ENCODE data around the gene ZNF695. TPM values are rescaled to one million over a fixed set of nuclear protein-coding genes. Genes with fewer than 3 reads are reported as not detected.

Gene ZNF695
- total and polyA plus RNA-seq, 2 donors (not counting 3 experiments of a cell fraction or from before 2014, with no cell fraction given): 2.0 to 5.5 TPM

DNA sequence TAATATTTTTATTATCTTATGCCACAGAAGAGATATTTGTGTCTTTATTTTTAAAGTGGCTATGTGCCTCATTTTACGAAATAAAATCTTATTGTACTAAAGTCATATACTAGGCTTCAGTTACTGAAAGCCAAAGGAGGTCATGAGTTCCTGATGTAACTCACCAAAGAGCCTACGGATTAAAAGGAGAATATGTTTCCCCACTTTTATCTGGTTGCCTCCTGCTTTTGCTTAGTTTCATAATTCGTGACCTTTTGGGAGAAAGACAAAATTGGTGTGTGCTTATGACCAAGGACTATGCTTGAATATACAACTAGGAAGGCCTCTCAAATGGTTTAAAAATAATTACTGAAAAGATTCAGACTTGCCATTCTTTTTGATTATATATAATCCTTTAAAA lies 57.9 kb downstream of the ZNF695 start:
- no TSS peak for BruUV-seq (replicated peaks)
- CTCF ChIA-PET: interaction anchor here (1.2 kb wide), 1 partner anchor 10 kb away, joined by 3 read pairs; no protein-coding TSS in a partner anchor
- Histone ChIP-seq H3K9ac (replicated peaks; ENCODE audit: extremely low read depth, insufficient read depth, low read length) (no peak overlapping the region), H3K9me3 (replicated peaks; ENCODE audit: control insufficient read depth, insufficient read depth, low read length) (no peaks in the 10 kb centered on the region), H3K27ac (ENCODE audit: insufficient read depth, low read depth, low read length) (no peak overlapping the region), H3K4me1 (ENCODE audit: control insufficient read depth, extremely low read depth, insufficient read depth, low read length) (peaks cover 6% of the 10 kb centered on the region), H3K4me3 (replicated peaks in 1 of 3; ENCODE audit: insufficient read depth in 1 of 3, low read depth in 1 of 3, low read length in 3 of 3) (no peak overlapping the region), H3K79me2 (ENCODE audit: control insufficient read depth, insufficient read depth, low read length) (no peaks in the 10 kb centered on the region), H3K27me3 (ENCODE audit: control insufficient read depth in 2 of 2, insufficient read depth in 2 of 2, low read length in 2 of 2) (no peaks in the 10 kb centered on the region), H3K36me3 (ENCODE audit: control insufficient read depth in 2 of 2, extremely low read depth in 1 of 2, insufficient read depth in 2 of 2, low read length in 2 of 2) (no peaks in the 10 kb centered on the region), H2AFZ (ENCODE audit: low read depth, low read length) (no peak overlapping the region), H3K4me2 (ENCODE audit: insufficient read depth, low read length) (no peak overlapping the region), H3K9me1 (replicated peaks; ENCODE audit: control insufficient read depth, extremely low read depth, insufficient read depth, low read length) (no peaks in the 10 kb centered on the region), H4K20me1 (replicated peaks; ENCODE audit: control insufficient read depth, extremely low read depth, insufficient read depth, low read length) (no peaks in the 10 kb centered on the region)
- TF ChIP-seq JUN (IDR thresholded peaks at IDR 0.05; ENCODE audit: borderline replicate concordance, insufficient read depth, insufficient read length, low read depth) (no peak), POLR2A (IDR thresholded peaks at IDR 0.05; ENCODE audit: low read depth, low read length) (no peak), MYC (IDR thresholded peaks at IDR 0.05; ENCODE audit: low read depth, low read length) (no peak), CTCF (IDR thresholded peaks at IDR 0.05; ENCODE audit: extremely low read depth in 1 of 2, insufficient read depth in 1 of 2, low read depth in 1 of 2, low read length in 2 of 2) (no peak), FOS (IDR thresholded peaks at IDR 0.05; ENCODE audit: borderline replicate concordance, insufficient read depth, low read length) (no peak), EZH2 (IDR thresholded peaks at IDR 0.05; ENCODE audit: borderline replicate concordance, low read depth, low read length, severe bottlenecking) (no peak), POLR2AphosphoS5 (IDR thresholded peaks at IDR 0.05; ENCODE audit: insufficient read depth, low read depth, low read length) (no peak), GATA2 (IDR thresholded peaks at IDR 0.05; ENCODE audit: insufficient read depth, insufficient read length, low read depth, low read length) (no peak)
- TF ChIP-seq, protein P1, sequence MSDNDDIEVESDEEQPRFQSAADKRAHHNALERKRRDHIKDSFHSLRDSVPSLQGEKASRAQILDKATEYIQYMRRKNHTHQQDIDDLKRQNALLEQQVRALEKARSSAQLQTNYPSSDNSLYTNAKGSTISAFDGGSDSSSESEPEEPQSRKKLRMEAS (IDR thresholded peaks at IDR 0.05; ENCODE audit: insufficient read depth, insufficient read length): no peak
- dilution Hi-C loops (cut with MboI; ENCODE audit: extremely low pct_ligation_motif_present, low sequenced_read_pairs) (no loop called here), intact Hi-C loops (cut with micrococcal nuclease) (no loop called here)
- POLR2A ChIA-PET: no interaction called here
- FAIRE-seq: no peak
- DNase-seq (ENCODE audit: low read depth, low spot score): no peak

All from endothelial cell of umbilical vein (primary cell).